Activated CD8-positive, alpha-beta memory T cell treated with anti-CD3 and anti-CD28 coated beads for 36 hours (primary cell): ENCODE results near the gene ANKRD22. TPM values are rescaled to one million over a fixed set of nuclear protein-coding genes. Genes with fewer than 3 reads are reported as not detected.

Source experiments
- CTCF ChIA-PET: fragments of 350-600 bp; sonication (Branson Sonifier 250); formaldehyde crosslinking; loops from one replicate; lab custom pipeline; 2021; ENCODE audit warnings: antibody characterized with exemption; lab: Charles Lee
- POLR2A ChIA-PET: fragments of 350-600 bp; sonication (Branson Sonifier 250); formaldehyde crosslinking; loops from one replicate; lab custom pipeline; 2021; ENCODE audit warnings: antibody characterized with exemption; lab: Charles Lee
- total RNA-seq, 2 experiments: library from RNA; stranded (reverse); gene quantifications; one replicate each; pipeline ENCODE4 v1.2.3, GENCODE V29; 2021

The ANKRD22 gene
- total RNA-seq, 2 experiments from 2014 or later = 0.15 to 0.17 TPM

- CTCF ChIA-PET = no interaction called here
- POLR2A ChIA-PET = interaction anchor here (0.9 kb wide), 1 partner anchor 109 kb away, joined by 3 read pairs; the partner anchor contains the start of gene FAS
Observed at GRCh38 chr10:88881320-88881719, 29.7 kb upstream of the ANKRD22 start.

- ChIA-PET CTCF (interaction anchor here (0.6 to 1.4 kb wide), 5 partner anchors 18 to 53 kb away, joined by 3 to 6 read pairs (median 5); no protein-coding TSS in a partner anchor), POLR2A (interaction anchor here (0.8 to 2.0 kb wide), 7 partner anchors 12 to 297 kb away, joined by 3 to 9 read pairs (median 4); partner anchors contain the start of genes FAS and RNLS)
Observed at GRCh38 chr10:88880282-88881076, 28.8 kb upstream of the ANKRD22 start.

GRCh38 chr10:88879534-88880281, 28.1 kb upstream of the ANKRD22 start, which contains the start of gene STAMBPL1:
STAMBPL1 (plus strand) TSS chr10:88880245; CDS start chr10:88901709, 21,464 bp downstream.
- POLR2A ChIA-PET = interaction anchor here (0.8 to 2.0 kb wide), 7 partner anchors 11 to 297 kb away, joined by 3 to 9 read pairs (median 4); partner anchors contain the start of genes FAS and RNLS
- CTCF ChIA-PET = interaction anchor here (0.6 to 1.4 kb wide), 6 partner anchors 19 to 53 kb away, joined by 3 to 6 read pairs (median 4); no protein-coding TSS in a partner anchor

GRCh38 chr10:88877298-88877697, 25.7 kb upstream of the ANKRD22 start:
- CTCF ChIA-PET = no interaction called here

GRCh38 chr10:88875081-88875480, 23.4 kb upstream of the ANKRD22 start:
- ChIA-PET CTCF (no interaction called here), POLR2A (no interaction called here)

More at GRCh38 chr10:88877298-88877697, 25.7 kb upstream of the ANKRD22 start:
- POLR2A ChIA-PET = no interaction called here

- CTCF ChIA-PET = no interaction called here
- POLR2A ChIA-PET = no interaction called here
Observed at GRCh38 chr10:88874281-88874680, 22.6 kb upstream of the ANKRD22 start.

GRCh38 chr10:88873757-88874156, 22.1 kb upstream of the ANKRD22 start:
- POLR2A ChIA-PET = no interaction called here
- CTCF ChIA-PET = no interaction called here

GRCh38 chr10:88870089-88870488, 18.4 kb upstream of the ANKRD22 start:
- POLR2A ChIA-PET = no interaction called here
- CTCF ChIA-PET = no interaction called here

- POLR2A ChIA-PET = no interaction called here
- CTCF ChIA-PET = no interaction called here
Observed at GRCh38 chr10:88866454-88866853, 14.8 kb upstream of the ANKRD22 start.

GRCh38 chr10:88865281-88865876, 13.7 kb upstream of the ANKRD22 start:
- ChIA-PET POLR2A (no interaction called here), CTCF (interaction anchor here (1.0 kb wide), 1 partner anchor 30 kb away, joined by 3 read pairs; no protein-coding TSS in a partner anchor)

- ChIA-PET POLR2A (no interaction called here), CTCF (interaction anchor here (0.9 kb wide), 1 partner anchor 72 kb away, joined by 3 read pairs; no protein-coding TSS in a partner anchor)
Observed at GRCh38 chr10:88861036-88861435, 9.4 kb upstream of the ANKRD22 start.

- CTCF ChIA-PET = interaction anchor here (1.0 kb wide), 1 partner anchor 22 kb away, joined by 3 read pairs; the partner anchor contains the start of gene STAMBPL1
- POLR2A ChIA-PET = no interaction called here
Observed at GRCh38 chr10:88858491-88858890, 6.8 kb upstream of the ANKRD22 start.

GRCh38 chr10:88857831-88858230, 6.2 kb upstream of the ANKRD22 start:
- CTCF ChIA-PET = interaction anchor here (1.0 kb wide), 1 partner anchor 22 kb away, joined by 3 read pairs; the partner anchor contains the start of gene STAMBPL1
- POLR2A ChIA-PET = no interaction called here

- CTCF ChIA-PET = interaction anchor here (1.1 kb wide), 1 partner anchor 230 kb away, joined by 3 read pairs; no protein-coding TSS in a partner anchor
- POLR2A ChIA-PET = no interaction called here
Observed at GRCh38 chr10:88854684-88855083, 3.0 kb upstream of the ANKRD22 start.

- POLR2A ChIA-PET = no interaction called here
- CTCF ChIA-PET = interaction anchor here (0.8 kb wide), 1 partner anchor 18 kb away, joined by 3 read pairs; no protein-coding TSS in a partner anchor
Observed at GRCh38 chr10:88853155-88853881, 1.7 kb upstream of the ANKRD22 start.

- ChIA-PET CTCF (no interaction called here), POLR2A (no interaction called here)
Observed at GRCh38 chr10:88852327-88852726, 683 bp upstream of the ANKRD22 start.

GRCh38 chr10:88850712-88851111, 932 bp downstream of the ANKRD22 start:
- ChIA-PET CTCF (no interaction called here), POLR2A (no interaction called here)

- ChIA-PET POLR2A (no interaction called here), CTCF (interaction anchor here (1.4 kb wide), 1 partner anchor 13 kb away, joined by 7 read pairs; no protein-coding TSS in a partner anchor)
Observed at GRCh38 chr10:88849234-88849633, 2.4 kb downstream of the ANKRD22 start.
